ENCODE data around the gene MON2. TPM values are rescaled to one million over a fixed set of nuclear protein-coding genes. Genes with fewer than 3 reads are reported as not detected.
"Not testable (repeated sequence)": the region's sequence is repeated elsewhere in the genome, so short reads cannot be mapped to it uniquely, and the experiment has no call there.

The MON2 gene
- total and polyA plus RNA-seq, 2 of the 8 experiments (the other 6 are each of a cell fraction or from before 2014, with no cell fraction given): 3.8 to 21.8 TPM

DNA sequence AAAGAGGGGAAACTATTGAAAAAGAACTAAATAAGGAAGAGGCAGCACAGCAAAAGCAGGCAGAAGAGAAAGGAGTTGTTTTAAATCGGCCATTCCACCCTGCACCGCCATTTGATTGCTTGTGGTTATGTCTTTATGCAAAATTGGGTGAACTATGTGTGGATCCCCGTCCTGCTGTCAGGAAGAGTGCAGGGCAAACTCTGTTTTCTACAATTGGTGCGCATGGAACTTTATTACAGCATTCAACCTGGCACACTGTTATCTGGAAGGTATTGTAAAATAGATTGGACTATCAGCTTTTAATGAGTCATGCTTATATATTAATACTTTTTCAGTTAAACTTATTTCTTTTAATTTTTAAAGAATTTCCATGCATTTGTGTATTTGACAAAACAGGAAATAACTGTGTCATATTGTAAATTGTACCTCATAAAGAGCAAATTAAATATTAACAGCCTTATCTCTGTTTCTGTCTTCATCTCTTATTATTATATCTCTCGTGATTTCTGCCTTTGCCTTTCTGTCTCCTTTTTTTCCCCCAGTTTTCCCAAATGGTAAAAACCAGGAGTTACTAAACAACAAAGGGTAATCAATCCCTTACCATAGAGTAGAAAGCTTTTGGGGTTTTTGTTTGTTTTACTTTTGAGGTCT lies 86.4 kb downstream of the MON2 start (continued):
- TF ChIP-seq ZNF274 (IDR thresholded peaks at IDR 0.05; ENCODE audit: borderline replicate concordance, extremely low read depth, low read length): no peak

- H3K14ac ChIP-seq (ENCODE audit: insufficient read length); H3K56ac ChIP-seq (replicated peaks; ENCODE audit: insufficient read length, low read depth, low read length); FAIRE-seq; H3K18ac ChIP-seq (ENCODE audit: extremely low read depth, low read length); H2BK15ac ChIP-seq (ENCODE audit: low read length); H2BK12ac ChIP-seq (ENCODE audit: low read depth, low read length); H4K91ac ChIP-seq (replicated peaks; ENCODE audit: insufficient read length, low read length); H3K4me3 ChIP-seq (ENCODE audit: extremely low read depth in 1 of 4, insufficient read depth in 2 of 4, low read depth in 3 of 4, low read length in 4 of 4); H3K23me2 ChIP-seq (ENCODE audit: low read depth, low read length); H3K4me2 ChIP-seq (ENCODE audit: insufficient read depth in 1 of 2, low read depth in 2 of 2, low read length in 2 of 2); H3K27ac ChIP-seq (ENCODE audit: low read depth, low read length); H3K4me1 ChIP-seq (replicated peaks in 1 of 4; ENCODE audit: control insufficient read depth in 3 of 4, insufficient read depth in 4 of 4, low read length in 3 of 4); H3K79me1 ChIP-seq (ENCODE audit: low read depth, low read length); H2BK5ac ChIP-seq (ENCODE audit: low read depth, low read length); H3K9ac ChIP-seq (replicated peaks in 1 of 4; ENCODE audit: extremely low read depth in 1 of 4, low read depth in 3 of 4, low read length in 3 of 4); POLR2A ChIA-PET (ENCODE audit: partially characterized antibody); H4K20me1 ChIP-seq (replicated peaks in 1 of 2; ENCODE audit: control insufficient read depth in 1 of 2, insufficient read depth in 2 of 2, low read length in 2 of 2); DNase-seq (ENCODE audit: low read depth in 1 of 2, low spot score in 2 of 2); H3K23ac ChIP-seq (ENCODE audit: insufficient read length); H3K4ac ChIP-seq (replicated peaks; ENCODE audit: insufficient read length, low read depth, low read length); H2BK120ac ChIP-seq (replicated peaks; ENCODE audit: low read depth, low read length); H3K79me2 ChIP-seq (ENCODE audit: control insufficient read depth in 1 of 2, insufficient read depth in 2 of 2, low read length in 2 of 2); H2BK20ac ChIP-seq (ENCODE audit: low read length); H3K9me3 ChIP-seq (ENCODE audit: insufficient read depth in 2 of 2, low read depth in 1 of 2, low read length in 1 of 2); H2AFZ ChIP-seq (ENCODE audit: low read length); H4K5ac ChIP-seq (ENCODE audit: insufficient read length, low read depth, low read length); H4K8ac ChIP-seq (ENCODE audit: extremely low read depth, insufficient read depth, low read length); H3K27me3 ChIP-seq (replicated peaks in 1 of 4; ENCODE audit: control insufficient read depth in 3 of 4, extremely low read depth in 1 of 4, insufficient read depth in 3 of 4, low read length in 3 of 4); H2AK5ac ChIP-seq (ENCODE audit: low read depth, low read length): not testable (repeated sequence)
- peaks cover 0 to 19% (median 5%) of the 10 kb centered on the region in 4 experiments; a peak in 4 of 8 replicates for H3K36me3 ChIP-seq (ENCODE audit: control insufficient read depth in 2 of 4, insufficient read depth in 4 of 4, low read length in 3 of 4)
- 94% methylated on average over 1 of the region's 1 CpG; no CpG with 5 or more reads in 1 of the 2 experiments for WGBS, 2 experiments (ENCODE audit: extremely low coverage in 1 of 2, insufficient coverage in 1 of 2, insufficient read length in 1 of 2, insufficient replicate concordance in 2 of 2, low coverage in 1 of 2, low lambda C conversion rate in 2 of 2, missing lambda C conversion rate in 1 of 2)
- CTCF ChIA-PET (ENCODE audit: partially characterized antibody): interaction anchor here (0.5 to 1.4 kb wide), 2 partner anchors 10 to 489 kb away, joined by 3 to 5 read pairs; no protein-coding TSS in a partner anchor
Observed at GRCh38 chr12:62559366-62559765, 92.7 kb downstream of the MON2 start.
